ENCODE measurements around the gene PDE4D.

The PDE4D gene

GRCh38 chr5:59198365-59198764 is 695.2 kb downstream of the PDE4D start:
- H3K27me3 ChIP-seq (ENCODE audit: control insufficient read depth in 1 of 2, insufficient read depth in 2 of 2, low read length in 2 of 2) = no peaks in the 10 kb centered on the region
- no peaks in the 10 kb centered on the region for H3K36me3 ChIP-seq (ENCODE audit: control insufficient read depth in 1 of 2, insufficient read depth in 2 of 2, low read length in 2 of 2)
- peaks cover 0 to 5% of the 10 kb centered on the region in 2 donors for H3K4me1 ChIP-seq (ENCODE audit: control insufficient read depth in 1 of 2, insufficient read depth in 2 of 2, low read length in 2 of 2)
- no peak overlapping the region for H3K4me3 ChIP-seq (ENCODE audit: low read depth in 1 of 2, low read length in 2 of 2)
- no peak overlapping the region for H3K27ac ChIP-seq (ENCODE audit: low read depth, low read length)
- H3K9me3 ChIP-seq (ENCODE audit: control insufficient read depth in 1 of 2, low read length in 2 of 2) = peaks cover 0 to 4% of the 10 kb centered on the region in 2 donors
- H3K9ac ChIP-seq (ENCODE audit: low read depth in 1 of 2, low read length in 2 of 2) = no peak overlapping the region

GRCh38 chr5:59197911-59198310 is 695.6 kb downstream of the PDE4D start:
- Histone ChIP-seq H3K36me3 (ENCODE audit: control insufficient read depth in 1 of 2, insufficient read depth in 2 of 2, low read length in 2 of 2) (no peaks in the 10 kb centered on the region), H3K27ac (ENCODE audit: low read depth, low read length) (no peak overlapping the region), H3K27me3 (ENCODE audit: control insufficient read depth in 1 of 2, insufficient read depth in 2 of 2, low read length in 2 of 2) (no peaks in the 10 kb centered on the region)

GRCh38 chr5:59193616-59194319 is 699.8 kb downstream of the PDE4D start:
- peaks cover 2 to 5% of the 10 kb centered on the region in 2 donors for H3K4me1 ChIP-seq (ENCODE audit: control insufficient read depth in 1 of 2, insufficient read depth in 2 of 2, low read length in 2 of 2)
- H3K4me3 ChIP-seq (ENCODE audit: low read depth in 1 of 2, low read length in 2 of 2) = no peak overlapping the region
- no peak overlapping the region for H3K27ac ChIP-seq (ENCODE audit: low read depth, low read length)
- H3K9me3 ChIP-seq (ENCODE audit: control insufficient read depth in 1 of 2, low read length in 2 of 2) = peaks cover 0 to 2% of the 10 kb centered on the region in 2 donors
- H3K36me3 ChIP-seq (ENCODE audit: control insufficient read depth in 1 of 2, insufficient read depth in 2 of 2, low read length in 2 of 2) = no peaks in the 10 kb centered on the region
- H3K9ac ChIP-seq (ENCODE audit: low read depth in 1 of 2, low read length in 2 of 2) = no peak overlapping the region
- no peaks in the 10 kb centered on the region for H3K27me3 ChIP-seq (ENCODE audit: control insufficient read depth in 1 of 2, insufficient read depth in 2 of 2, low read length in 2 of 2)

More at GRCh38 chr5:59197911-59198310, 695.6 kb downstream of the PDE4D start:
- Histone ChIP-seq H3K4me3 (ENCODE audit: low read depth in 1 of 2, low read length in 2 of 2) (no peak overlapping the region), H3K9ac (ENCODE audit: low read depth in 1 of 2, low read length in 2 of 2) (no peak overlapping the region), H3K4me1 (ENCODE audit: control insufficient read depth in 1 of 2, insufficient read depth in 2 of 2, low read length in 2 of 2) (peaks cover 0 to 5% of the 10 kb centered on the region in 2 donors), H3K9me3 (ENCODE audit: control insufficient read depth in 1 of 2, low read length in 2 of 2) (peaks cover 0 to 4% of the 10 kb centered on the region in 2 donors)

- Histone ChIP-seq H3K9ac (ENCODE audit: low read depth in 1 of 2, low read length in 2 of 2) (no peak overlapping the region), H3K27me3 (ENCODE audit: control insufficient read depth in 1 of 2, insufficient read depth in 2 of 2, low read length in 2 of 2) (no peaks in the 10 kb centered on the region), H3K36me3 (ENCODE audit: control insufficient read depth in 1 of 2, insufficient read depth in 2 of 2, low read length in 2 of 2) (no peaks in the 10 kb centered on the region), H3K4me3 (ENCODE audit: low read depth in 1 of 2, low read length in 2 of 2) (no peak overlapping the region), H3K9me3 (ENCODE audit: control insufficient read depth in 1 of 2, low read length in 2 of 2) (peaks cover 0 to 2% of the 10 kb centered on the region in 2 donors), H3K27ac (ENCODE audit: low read depth, low read length) (no peak overlapping the region), H3K4me1 (ENCODE audit: control insufficient read depth in 1 of 2, insufficient read depth in 2 of 2, low read length in 2 of 2) (peaks cover 0 to 4% of the 10 kb centered on the region in 2 donors)
Measured at GRCh38 chr5:59190746-59191145, 702.8 kb downstream of the PDE4D start.

GRCh38 chr5:59189472-59190244 is 703.9 kb downstream of the PDE4D start:
- H3K9me3 ChIP-seq (ENCODE audit: control insufficient read depth in 1 of 2, low read length in 2 of 2) = no peaks in the 10 kb centered on the region
- H3K27me3 ChIP-seq (ENCODE audit: control insufficient read depth in 1 of 2, insufficient read depth in 2 of 2, low read length in 2 of 2) = no peaks in the 10 kb centered on the region
- H3K36me3 ChIP-seq (ENCODE audit: control insufficient read depth in 1 of 2, insufficient read depth in 2 of 2, low read length in 2 of 2) = no peaks in the 10 kb centered on the region
- no peak overlapping the region for H3K9ac ChIP-seq (ENCODE audit: low read depth in 1 of 2, low read length in 2 of 2)
- H3K4me3 ChIP-seq (ENCODE audit: low read depth in 1 of 2, low read length in 2 of 2) = no peak overlapping the region
- H3K4me1 ChIP-seq (ENCODE audit: control insufficient read depth in 1 of 2, insufficient read depth in 2 of 2, low read length in 2 of 2) = peaks cover 0 to 4% of the 10 kb centered on the region in 2 donors
- H3K27ac ChIP-seq (ENCODE audit: low read depth, low read length) = no peak overlapping the region

GRCh38 chr5:59188419-59189225 is 704.9 kb downstream of the PDE4D start:
- H3K4me3 ChIP-seq (ENCODE audit: low read depth in 1 of 2, low read length in 2 of 2) = peak overlapping the region in 1 of 2 donors; percentile 46
- no peak overlapping the region for H3K27ac ChIP-seq (ENCODE audit: low read depth, low read length)
- H3K9ac ChIP-seq (ENCODE audit: low read depth in 1 of 2, low read length in 2 of 2) = peak overlapping the region in 1 of 2 donors; percentile 26
- no peaks in the 10 kb centered on the region for H3K36me3 ChIP-seq (ENCODE audit: control insufficient read depth in 1 of 2, insufficient read depth in 2 of 2, low read length in 2 of 2)
- no peaks in the 10 kb centered on the region for H3K9me3 ChIP-seq (ENCODE audit: control insufficient read depth in 1 of 2, low read length in 2 of 2)
- H3K4me1 ChIP-seq (ENCODE audit: control insufficient read depth in 1 of 2, insufficient read depth in 2 of 2, low read length in 2 of 2) = peaks cover 0 to 4% of the 10 kb centered on the region in 2 donors
- H3K27me3 ChIP-seq (ENCODE audit: control insufficient read depth in 1 of 2, insufficient read depth in 2 of 2, low read length in 2 of 2) = no peaks in the 10 kb centered on the region

- H3K27ac ChIP-seq (ENCODE audit: low read depth, low read length) = no peak overlapping the region
- H3K4me3 ChIP-seq (ENCODE audit: low read depth in 1 of 2, low read length in 2 of 2) = no peak overlapping the region
- H3K36me3 ChIP-seq (ENCODE audit: control insufficient read depth in 1 of 2, insufficient read depth in 2 of 2, low read length in 2 of 2) = no peaks in the 10 kb centered on the region
- H3K4me1 ChIP-seq (ENCODE audit: control insufficient read depth in 1 of 2, insufficient read depth in 2 of 2, low read length in 2 of 2) = peaks cover 0 to 4% of the 10 kb centered on the region in 2 donors
- no peaks in the 10 kb centered on the region for H3K27me3 ChIP-seq (ENCODE audit: control insufficient read depth in 1 of 2, insufficient read depth in 2 of 2, low read length in 2 of 2)
- H3K9ac ChIP-seq (ENCODE audit: low read depth in 1 of 2, low read length in 2 of 2) = no peak overlapping the region
- H3K9me3 ChIP-seq (ENCODE audit: control insufficient read depth in 1 of 2, low read length in 2 of 2) = no peaks in the 10 kb centered on the region
Measured at GRCh38 chr5:59187857-59188256, 705.7 kb downstream of the PDE4D start.

- H3K9ac ChIP-seq (ENCODE audit: low read depth in 1 of 2, low read length in 2 of 2) = no peak overlapping the region
- H3K27ac ChIP-seq (ENCODE audit: low read depth, low read length) = no peak overlapping the region
- peaks cover 0 to 4% of the 10 kb centered on the region in 2 donors for H3K4me1 ChIP-seq (ENCODE audit: control insufficient read depth in 1 of 2, insufficient read depth in 2 of 2, low read length in 2 of 2)
- no peaks in the 10 kb centered on the region for H3K9me3 ChIP-seq (ENCODE audit: control insufficient read depth in 1 of 2, low read length in 2 of 2)
- no peaks in the 10 kb centered on the region for H3K27me3 ChIP-seq (ENCODE audit: control insufficient read depth in 1 of 2, insufficient read depth in 2 of 2, low read length in 2 of 2)
- no peak overlapping the region for H3K4me3 ChIP-seq (ENCODE audit: low read depth in 1 of 2, low read length in 2 of 2)
- no peaks in the 10 kb centered on the region for H3K36me3 ChIP-seq (ENCODE audit: control insufficient read depth in 1 of 2, insufficient read depth in 2 of 2, low read length in 2 of 2)
Measured at GRCh38 chr5:59186623-59187022, 706.9 kb downstream of the PDE4D start.

GRCh38 chr5:59185757-59186385 is 707.7 kb downstream of the PDE4D start:
- Histone ChIP-seq H3K9ac (ENCODE audit: low read depth in 1 of 2, low read length in 2 of 2) (no peak overlapping the region), H3K4me3 (ENCODE audit: low read depth in 1 of 2, low read length in 2 of 2) (no peak overlapping the region), H3K4me1 (ENCODE audit: control insufficient read depth in 1 of 2, insufficient read depth in 2 of 2, low read length in 2 of 2) (peaks cover 0 to 4% of the 10 kb centered on the region in 2 donors), H3K27ac (ENCODE audit: low read depth, low read length) (no peak overlapping the region), H3K27me3 (ENCODE audit: control insufficient read depth in 1 of 2, insufficient read depth in 2 of 2, low read length in 2 of 2) (no peaks in the 10 kb centered on the region), H3K9me3 (ENCODE audit: control insufficient read depth in 1 of 2, low read length in 2 of 2) (no peaks in the 10 kb centered on the region), H3K36me3 (ENCODE audit: control insufficient read depth in 1 of 2, insufficient read depth in 2 of 2, low read length in 2 of 2) (no peaks in the 10 kb centered on the region)

Data from duodenal mucosa (tissue), 2 donors.